Measurements from ENCODE around the gene STAT4. TPM values are rescaled to one million over a fixed set of nuclear protein-coding genes. Genes with fewer than 3 reads are reported as not detected.
A peak's percentile ranks its signal among the peaks of the same experiment; 100 is the strongest.

STAT4 gene
- total RNA-seq, 2 experiments from 2014 or later = 77.1 to 83.0 TPM

DNA sequence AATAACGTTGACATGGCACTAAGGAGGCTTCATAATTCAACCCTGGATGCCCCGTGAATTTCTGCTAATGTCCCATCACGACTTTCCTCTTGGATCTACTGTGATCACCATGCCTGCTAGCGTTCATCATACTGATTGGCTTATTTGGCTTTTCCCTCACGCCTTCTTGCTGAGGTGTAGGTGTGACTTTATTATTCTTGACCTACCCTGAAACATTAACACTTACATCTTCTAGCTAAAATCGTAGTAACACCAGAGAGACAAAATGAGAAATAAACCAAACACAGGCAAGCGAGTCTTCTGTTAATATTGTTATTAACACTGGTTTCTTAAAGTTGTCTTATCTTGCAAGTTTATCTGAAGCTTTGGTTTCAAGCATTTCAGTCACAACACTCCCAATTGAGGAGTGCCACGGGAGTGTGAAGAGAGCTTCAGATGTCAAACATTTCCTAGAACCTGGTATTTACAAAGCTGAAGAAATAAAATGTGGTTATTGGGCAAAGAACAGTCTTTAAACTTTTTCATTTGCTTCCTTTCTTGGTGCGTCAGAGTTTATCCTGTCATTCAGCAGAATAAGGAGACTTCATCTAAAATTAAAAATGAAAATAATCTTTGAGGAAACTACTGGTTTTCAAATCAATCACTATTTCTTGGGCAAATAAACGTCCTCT is 121.4 kb downstream of the STAT4 start:
- DNase-seq (peak in 1 of 14 experiments; percentile 64), ATAC-seq (ENCODE audit: poor library complexity) (peak; percentile 24)
- Histone ChIP-seq H3K27me3 (ENCODE audit: control insufficient read depth in 1 of 2, insufficient read depth in 2 of 2, low read length in 2 of 2) (no peaks in the 10 kb centered on the region), H3K4me3 (ENCODE audit: low read length) (no peak overlapping the region), H3K36me3 (ENCODE audit: insufficient read depth, low read length) (peaks cover 40% of the 10 kb centered on the region), H3K9me3 (ENCODE audit: control insufficient read depth in 1 of 2, insufficient read depth in 1 of 2, low read length in 2 of 2) (no peaks in the 10 kb centered on the region), H3K4me1 (ENCODE audit: insufficient read depth, low read length) (peaks cover 25% of the 10 kb centered on the region), H3K27ac (ENCODE audit: low read depth in 1 of 2, low read length in 2 of 2) (peak overlapping the region; percentile 22 to 53)
- TF ChIP-seq, protein P1, sequence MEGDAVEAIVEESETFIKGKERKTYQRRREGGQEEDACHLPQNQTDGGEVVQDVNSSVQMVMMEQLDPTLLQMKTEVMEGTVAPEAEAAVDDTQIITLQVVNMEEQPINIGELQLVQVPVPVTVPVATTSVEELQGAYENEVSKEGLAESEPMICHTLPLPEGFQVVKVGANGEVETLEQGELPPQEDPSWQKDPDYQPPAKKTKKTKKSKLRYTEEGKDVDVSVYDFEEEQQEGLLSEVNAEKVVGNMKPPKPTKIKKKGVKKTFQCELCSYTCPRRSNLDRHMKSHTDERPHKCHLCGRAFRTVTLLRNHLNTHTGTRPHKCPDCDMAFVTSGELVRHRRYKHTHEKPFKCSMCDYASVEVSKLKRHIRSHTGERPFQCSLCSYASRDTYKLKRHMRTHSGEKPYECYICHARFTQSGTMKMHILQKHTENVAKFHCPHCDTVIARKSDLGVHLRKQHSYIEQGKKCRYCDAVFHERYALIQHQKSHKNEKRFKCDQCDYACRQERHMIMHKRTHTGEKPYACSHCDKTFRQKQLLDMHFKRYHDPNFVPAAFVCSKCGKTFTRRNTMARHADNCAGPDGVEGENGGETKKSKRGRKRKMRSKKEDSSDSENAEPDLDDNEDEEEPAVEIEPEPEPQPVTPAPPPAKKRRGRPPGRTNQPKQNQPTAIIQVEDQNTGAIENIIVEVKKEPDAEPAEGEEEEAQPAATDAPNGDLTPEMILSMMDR (IDR thresholded peaks at IDR 0.05) = no peak
- Mint-ChIP-seq H3K27ac (peak overlapping the region; percentile 57), H3K4me3 (peak overlapping the region; percentile 3), H3K4me1 (ENCODE audit: low read depth) (peaks cover 32% of the 10 kb centered on the region), H3K36me3 (ENCODE audit: low read depth) (peaks cover 45% of the 10 kb centered on the region), H3K27me3 (no peaks in the 10 kb centered on the region), H3K9me3 (no peaks in the 10 kb centered on the region)
- ChIA-PET CTCF (interaction anchor here (0.9 to 1.4 kb wide), 5 partner anchors 9 to 249 kb away, joined by 3 to 4 read pairs (median 3); partner anchors contain the start of gene STAT1), POLR2A (interaction anchor here (0.6 to 8.7 kb wide), 5 partner anchors 9 to 150 kb away, joined by 3 to 164 read pairs (median 5); partner anchors contain the start of gene STAT1)
- intact Hi-C loops (cut with DNase I, micrococcal nuclease) = loop anchor here in 1 of 2 experiments (10.0 kb wide), 2 partner anchors 495 to 655 kb away; partner anchors contain the start of gene NEMP2

DNA sequence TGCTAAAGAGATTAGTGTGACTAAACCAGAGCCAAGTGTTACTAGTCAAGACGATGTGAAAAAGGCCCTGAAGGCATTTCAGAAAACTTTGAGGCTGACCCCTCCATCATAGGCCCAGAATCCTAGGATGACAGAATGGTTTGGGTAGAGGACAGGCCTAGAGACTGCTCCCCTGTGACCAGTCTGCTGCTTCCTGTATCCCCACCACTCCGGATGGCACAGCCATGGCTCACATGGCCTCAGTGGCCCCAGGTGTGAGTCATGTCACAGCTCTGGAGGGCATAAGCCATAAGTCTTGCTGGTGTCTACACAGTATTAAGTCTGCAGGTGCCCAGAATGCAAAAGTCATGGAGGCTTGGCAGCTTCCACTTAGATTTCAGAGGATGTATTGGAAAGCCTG is 124.4 kb downstream of the STAT4 start:
- Mint-ChIP-seq H3K27ac (peak overlapping the region; percentile 3), H3K27me3 (no peaks in the 10 kb centered on the region), H3K4me3 (no peak overlapping the region), H3K36me3 (ENCODE audit: low read depth) (peaks cover 19% of the 10 kb centered on the region), H3K4me1 (ENCODE audit: low read depth) (peaks cover 32% of the 10 kb centered on the region), H3K9me3 (no peaks in the 10 kb centered on the region)
- intact Hi-C loops (cut with DNase I, micrococcal nuclease) = loop anchor here in 1 of 2 experiments (10.0 kb wide), 2 partner anchors 492 to 658 kb away; partner anchors contain the start of gene NEMP2
- Histone ChIP-seq H3K27me3 (ENCODE audit: control insufficient read depth in 1 of 2, insufficient read depth in 2 of 2, low read length in 2 of 2) (no peaks in the 10 kb centered on the region), H3K9me3 (ENCODE audit: control insufficient read depth in 1 of 2, insufficient read depth in 1 of 2, low read length in 2 of 2) (no peaks in the 10 kb centered on the region), H3K4me3 (ENCODE audit: low read length) (no peak overlapping the region), H3K4me1 (ENCODE audit: insufficient read depth, low read length) (peaks cover 53% of the 10 kb centered on the region), H3K27ac (ENCODE audit: low read depth in 1 of 2, low read length in 2 of 2) (no peak overlapping the region), H3K36me3 (ENCODE audit: insufficient read depth, low read length) (peaks cover 14% of the 10 kb centered on the region)
- CTCF ChIA-PET = no interaction called here
- POLR2A ChIA-PET = interaction anchor here (0.7 to 8.7 kb wide), 2 partner anchors 14 to 106 kb away, joined by 4 to 164 read pairs; partner anchors contain the start of gene STAT1
- TF ChIP-seq, protein P1 (IDR thresholded peaks at IDR 0.05) = no peak
- ATAC-seq (ENCODE audit: poor library complexity) (no peak), DNase-seq (no peak)

DNA sequence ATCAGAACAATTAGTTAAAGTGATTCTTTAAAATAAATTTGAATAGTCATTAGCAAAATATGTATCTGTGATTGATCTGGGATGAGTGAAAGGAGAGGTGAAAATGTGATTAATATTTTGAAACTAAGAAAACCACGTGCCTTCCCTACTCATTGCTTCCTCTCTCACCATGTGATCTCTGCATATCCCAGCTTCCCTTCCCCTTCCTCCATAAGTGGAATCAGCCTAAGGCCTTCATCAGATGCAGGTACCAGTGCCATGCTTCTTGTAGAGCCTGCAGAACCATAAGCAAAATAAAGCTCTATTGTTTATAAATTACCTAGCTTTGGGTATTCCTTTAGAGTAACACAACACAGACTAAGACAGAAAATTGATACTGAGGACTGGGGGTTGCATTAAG is 125.7 kb downstream of the STAT4 start:
- DNase-seq = no peak
- Histone ChIP-seq H3K36me3 (ENCODE audit: insufficient read depth, low read length) (peaks cover 5% of the 10 kb centered on the region), H3K27me3 (ENCODE audit: control insufficient read depth in 1 of 2, insufficient read depth in 2 of 2, low read length in 2 of 2) (no peaks in the 10 kb centered on the region), H3K27ac (ENCODE audit: low read depth in 1 of 2, low read length in 2 of 2) (no peak overlapping the region), H3K4me3 (ENCODE audit: low read length) (no peak overlapping the region), H3K4me1 (ENCODE audit: insufficient read depth, low read length) (peaks cover 55% of the 10 kb centered on the region), H3K9me3 (ENCODE audit: control insufficient read depth in 1 of 2, insufficient read depth in 1 of 2, low read length in 2 of 2) (no peaks in the 10 kb centered on the region)
- no peak for ATAC-seq (ENCODE audit: poor library complexity)
- TF ChIP-seq, protein P1 (IDR thresholded peaks at IDR 0.05) = no peak
- POLR2A ChIA-PET = interaction anchor here (1.8 to 8.7 kb wide), 2 partner anchors 13 to 130 kb away, joined by 4 to 164 read pairs; partner anchors contain the start of gene STAT1
- H3K9me3 Mint-ChIP-seq = no peaks in the 10 kb centered on the region
- CTCF ChIA-PET = no interaction called here
- H3K27ac Mint-ChIP-seq = no peak overlapping the region
- peaks cover 12% of the 10 kb centered on the region for H3K36me3 Mint-ChIP-seq (ENCODE audit: low read depth)
- intact Hi-C loops (cut with DNase I, micrococcal nuclease) = loop anchor here in 1 of 2 experiments (10.0 kb wide), 2 partner anchors 490 to 660 kb away; partner anchors contain the start of gene NEMP2
- H3K27me3 Mint-ChIP-seq = no peaks in the 10 kb centered on the region
- H3K4me3 Mint-ChIP-seq = peak overlapping the region; percentile 8
- H3K4me1 Mint-ChIP-seq (ENCODE audit: low read depth) = peaks cover 23% of the 10 kb centered on the region

Data from CD4-positive, alpha-beta T cell (primary cell).